Measurements from ENCODE around the gene PDK2. TPM values are rescaled to one million over a fixed set of nuclear protein-coding genes. Genes with fewer than 3 reads are reported as not detected.

PDK2 gene
- total and polyA plus RNA-seq, 10 of the 15 experiments (the other 5 are each of a cell fraction or from before 2014, with no cell fraction given), result 0.98 to 22.6 (median 12.3) TPM

DNA sequence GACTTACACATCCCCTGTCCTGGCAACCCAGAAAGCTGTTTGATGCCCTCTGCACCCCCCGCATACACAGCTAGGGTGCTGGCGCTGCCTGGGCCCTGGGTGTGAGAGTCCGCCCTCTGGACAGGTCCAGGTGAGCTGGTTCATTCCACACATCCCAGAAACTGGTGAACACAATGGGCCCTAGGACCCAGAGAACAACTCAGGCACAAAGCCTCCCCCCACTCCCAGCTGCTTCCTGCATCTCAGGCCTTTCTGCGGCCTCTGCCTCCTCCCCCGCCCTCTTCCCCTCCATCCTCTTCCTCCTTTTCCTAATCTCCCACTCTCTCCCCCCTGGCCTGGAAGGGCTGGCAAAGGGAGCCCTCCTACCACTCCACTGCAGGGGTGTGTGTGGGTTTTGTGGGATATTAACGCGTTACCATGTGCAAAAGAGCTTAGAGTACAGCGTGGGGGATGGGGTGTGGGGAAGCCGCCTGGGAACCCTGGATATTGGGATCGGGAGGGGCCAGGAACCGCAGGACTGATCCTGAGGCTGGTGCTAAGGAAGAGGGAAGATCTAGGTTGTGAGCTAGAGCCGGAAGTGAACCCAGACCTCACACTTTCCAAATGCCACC lies 56.9 kb downstream of the PDK2 start (continued):
- TF ChIP-seq, protein P1, sequence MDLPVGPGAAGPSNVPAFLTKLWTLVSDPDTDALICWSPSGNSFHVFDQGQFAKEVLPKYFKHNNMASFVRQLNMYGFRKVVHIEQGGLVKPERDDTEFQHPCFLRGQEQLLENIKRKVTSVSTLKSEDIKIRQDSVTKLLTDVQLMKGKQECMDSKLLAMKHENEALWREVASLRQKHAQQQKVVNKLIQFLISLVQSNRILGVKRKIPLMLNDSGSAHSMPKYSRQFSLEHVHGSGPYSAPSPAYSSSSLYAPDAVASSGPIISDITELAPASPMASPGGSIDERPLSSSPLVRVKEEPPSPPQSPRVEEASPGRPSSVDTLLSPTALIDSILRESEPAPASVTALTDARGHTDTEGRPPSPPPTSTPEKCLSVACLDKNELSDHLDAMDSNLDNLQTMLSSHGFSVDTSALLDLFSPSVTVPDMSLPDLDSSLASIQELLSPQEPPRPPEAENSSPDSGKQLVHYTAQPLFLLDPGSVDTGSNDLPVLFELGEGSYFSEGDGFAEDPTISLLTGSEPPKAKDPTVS (IDR thresholded peaks at IDR 0.05; ENCODE audit: low read depth, low read length), result no peak
- no peak for TF ChIP-seq ZNF24 (IDR thresholded peaks at IDR 0.05)
- no peak for TF ChIP-seq CHD1 (IDR thresholded peaks at IDR 0.05; ENCODE audit: low read depth, low read length)
- TF ChIP-seq, protein P2, sequence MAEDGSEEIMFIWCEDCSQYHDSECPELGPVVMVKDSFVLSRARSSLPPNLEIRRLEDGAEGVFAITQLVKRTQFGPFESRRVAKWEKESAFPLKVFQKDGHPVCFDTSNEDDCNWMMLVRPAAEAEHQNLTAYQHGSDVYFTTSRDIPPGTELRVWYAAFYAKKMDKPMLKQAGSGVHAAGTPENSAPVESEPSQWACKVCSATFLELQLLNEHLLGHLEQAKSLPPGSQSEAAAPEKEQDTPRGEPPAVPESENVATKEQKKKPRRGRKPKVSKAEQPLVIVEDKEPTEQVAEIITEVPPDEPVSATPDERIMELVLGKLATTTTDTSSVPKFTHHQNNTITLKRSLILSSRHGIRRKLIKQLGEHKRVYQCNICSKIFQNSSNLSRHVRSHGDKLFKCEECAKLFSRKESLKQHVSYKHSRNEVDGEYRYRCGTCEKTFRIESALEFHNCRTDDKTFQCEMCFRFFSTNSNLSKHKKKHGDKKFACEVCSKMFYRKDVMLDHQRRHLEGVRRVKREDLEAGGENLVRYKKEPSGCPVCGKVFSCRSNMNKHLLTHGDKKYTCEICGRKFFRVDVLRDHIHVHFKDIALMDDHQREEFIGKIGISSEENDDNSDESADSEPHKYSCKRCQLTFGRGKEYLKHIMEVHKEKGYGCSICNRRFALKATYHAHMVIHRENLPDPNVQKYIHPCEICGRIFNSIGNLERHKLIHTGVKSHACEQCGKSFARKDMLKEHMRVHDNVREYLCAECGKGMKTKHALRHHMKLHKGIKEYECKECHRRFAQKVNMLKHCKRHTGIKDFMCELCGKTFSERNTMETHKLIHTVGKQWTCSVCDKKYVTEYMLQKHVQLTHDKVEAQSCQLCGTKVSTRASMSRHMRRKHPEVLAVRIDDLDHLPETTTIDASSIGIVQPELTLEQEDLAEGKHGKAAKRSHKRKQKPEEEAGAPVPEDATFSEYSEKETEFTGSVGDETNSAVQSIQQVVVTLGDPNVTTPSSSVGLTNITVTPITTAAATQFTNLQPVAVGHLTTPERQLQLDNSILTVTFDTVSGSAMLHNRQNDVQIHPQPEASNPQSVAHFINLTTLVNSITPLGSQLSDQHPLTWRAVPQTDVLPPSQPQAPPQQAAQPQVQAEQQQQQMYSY (CRISPR knock-in tag; IDR thresholded peaks at IDR 0.05), result no peak
- TF ChIP-seq IRF4 (IDR thresholded peaks at IDR 0.05; ENCODE audit: low read depth, low read length), result peak; percentile 73
- TF ChIP-seq KLF5 (IDR thresholded peaks at IDR 0.05; ENCODE audit: partially characterized antibody), result no peak
- TF ChIP-seq NBN (IDR thresholded peaks at IDR 0.05), result peak; percentile 94
- no peak for TF ChIP-seq JUNB (IDR thresholded peaks at IDR 0.05)
- peak; percentile 86; the same call in 1 of the 2 replicates for TF ChIP-seq TCF3 (IDR thresholded peaks at IDR 0.05; ENCODE audit: borderline replicate concordance, insufficient read depth, low read depth, low read length)
- TF ChIP-seq, protein P3, sequence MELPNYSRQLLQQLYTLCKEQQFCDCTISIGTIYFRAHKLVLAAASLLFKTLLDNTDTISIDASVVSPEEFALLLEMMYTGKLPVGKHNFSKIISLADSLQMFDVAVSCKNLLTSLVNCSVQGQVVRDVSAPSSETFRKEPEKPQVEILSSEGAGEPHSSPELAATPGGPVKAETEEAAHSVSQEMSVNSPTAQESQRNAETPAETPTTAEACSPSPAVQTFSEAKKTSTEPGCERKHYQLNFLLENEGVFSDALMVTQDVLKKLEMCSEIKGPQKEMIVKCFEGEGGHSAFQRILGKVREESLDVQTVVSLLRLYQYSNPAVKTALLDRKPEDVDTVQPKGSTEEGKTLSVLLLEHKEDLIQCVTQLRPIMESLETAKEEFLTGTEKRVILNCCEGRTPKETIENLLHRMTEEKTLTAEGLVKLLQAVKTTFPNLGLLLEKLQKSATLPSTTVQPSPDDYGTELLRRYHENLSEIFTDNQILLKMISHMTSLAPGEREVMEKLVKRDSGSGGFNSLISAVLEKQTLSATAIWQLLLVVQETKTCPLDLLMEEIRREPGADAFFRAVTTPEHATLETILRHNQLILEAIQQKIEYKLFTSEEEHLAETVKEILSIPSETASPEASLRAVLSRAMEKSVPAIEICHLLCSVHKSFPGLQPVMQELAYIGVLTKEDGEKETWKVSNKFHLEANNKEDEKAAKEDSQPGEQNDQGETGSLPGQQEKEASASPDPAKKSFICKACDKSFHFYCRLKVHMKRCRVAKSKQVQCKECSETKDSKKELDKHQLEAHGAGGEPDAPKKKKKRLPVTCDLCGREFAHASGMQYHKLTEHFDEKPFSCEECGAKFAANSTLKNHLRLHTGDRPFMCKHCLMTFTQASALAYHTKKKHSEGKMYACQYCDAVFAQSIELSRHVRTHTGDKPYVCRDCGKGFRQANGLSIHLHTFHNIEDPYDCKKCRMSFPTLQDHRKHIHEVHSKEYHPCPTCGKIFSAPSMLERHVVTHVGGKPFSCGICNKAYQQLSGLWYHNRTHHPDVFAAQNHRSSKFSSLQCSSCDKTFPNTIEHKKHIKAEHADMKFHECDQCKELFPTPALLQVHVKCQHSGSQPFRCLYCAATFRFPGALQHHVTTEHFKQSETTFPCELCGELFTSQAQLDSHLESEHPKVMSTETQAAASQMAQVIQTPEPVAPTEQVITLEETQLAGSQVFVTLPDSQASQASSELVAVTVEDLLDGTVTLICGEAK (IDR thresholded peaks at IDR 0.05; ENCODE audit: borderline replicate concordance), result peak; percentile 38; the same call in 1 of the 2 replicates
- TF ChIP-seq CREM (IDR thresholded peaks at IDR 0.05; ENCODE audit: low read depth), result 0 out of 2 replicates have a peak, but pooled peaks have one; percentile 22
- TF ChIP-seq BMI1 (IDR thresholded peaks at IDR 0.05; ENCODE audit: borderline replicate concordance), result no peak
- peak; percentile 92 for TF ChIP-seq SP1 (IDR thresholded peaks at IDR 0.05; ENCODE audit: low read depth, low read length)
- no peak for TF ChIP-seq ZNF274 (IDR thresholded peaks at IDR 0.05; ENCODE audit: insufficient read depth, insufficient read length)
- TF ChIP-seq, protein P4, sequence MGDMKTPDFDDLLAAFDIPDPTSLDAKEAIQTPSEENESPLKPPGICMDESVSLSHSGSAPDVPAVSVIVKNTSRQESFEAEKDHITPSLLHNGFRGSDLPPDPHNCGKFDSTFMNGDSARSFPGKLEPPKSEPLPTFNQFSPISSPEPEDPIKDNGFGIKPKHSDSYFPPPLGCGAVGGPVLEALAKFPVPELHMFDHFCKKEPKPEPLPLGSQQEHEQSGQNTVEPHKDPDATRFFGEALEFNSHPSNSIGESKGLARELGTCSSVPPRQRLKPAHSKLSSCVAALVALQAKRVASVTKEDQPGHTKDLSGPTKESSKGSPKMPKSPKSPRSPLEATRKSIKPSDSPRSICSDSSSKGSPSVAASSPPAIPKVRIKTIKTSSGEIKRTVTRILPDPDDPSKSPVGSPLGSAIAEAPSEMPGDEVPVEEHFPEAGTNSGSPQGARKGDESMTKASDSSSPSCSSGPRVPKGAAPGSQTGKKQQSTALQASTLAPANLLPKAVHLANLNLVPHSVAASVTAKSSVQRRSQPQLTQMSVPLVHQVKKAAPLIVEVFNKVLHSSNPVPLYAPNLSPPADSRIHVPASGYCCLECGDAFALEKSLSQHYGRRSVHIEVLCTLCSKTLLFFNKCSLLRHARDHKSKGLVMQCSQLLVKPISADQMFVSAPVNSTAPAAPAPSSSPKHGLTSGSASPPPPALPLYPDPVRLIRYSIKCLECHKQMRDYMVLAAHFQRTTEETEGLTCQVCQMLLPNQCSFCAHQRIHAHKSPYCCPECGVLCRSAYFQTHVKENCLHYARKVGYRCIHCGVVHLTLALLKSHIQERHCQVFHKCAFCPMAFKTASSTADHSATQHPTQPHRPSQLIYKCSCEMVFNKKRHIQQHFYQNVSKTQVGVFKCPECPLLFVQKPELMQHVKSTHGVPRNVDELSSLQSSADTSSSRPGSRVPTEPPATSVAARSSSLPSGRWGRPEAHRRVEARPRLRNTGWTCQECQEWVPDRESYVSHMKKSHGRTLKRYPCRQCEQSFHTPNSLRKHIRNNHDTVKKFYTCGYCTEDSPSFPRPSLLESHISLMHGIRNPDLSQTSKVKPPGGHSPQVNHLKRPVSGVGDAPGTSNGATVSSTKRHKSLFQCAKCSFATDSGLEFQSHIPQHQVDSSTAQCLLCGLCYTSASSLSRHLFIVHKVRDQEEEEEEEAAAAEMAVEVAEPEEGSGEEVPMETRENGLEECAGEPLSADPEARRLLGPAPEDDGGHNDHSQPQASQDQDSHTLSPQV (IDR thresholded peaks at IDR 0.05), result 0 out of 2 replicates have a peak, but pooled peaks have one; percentile 15
- 0 out of 2 replicates have a peak, but pooled peaks have one; percentile 47 for TF ChIP-seq BCL11A (IDR thresholded peaks at IDR 0.05; ENCODE audit: low read depth, low read length)
